HCT116 (cell line): ENCODE data around the gene LRFN2. TPM values are rescaled to one million over a fixed set of nuclear protein-coding genes. Genes with fewer than 3 reads are reported as not detected.

Experiments
- ATAC-seq: fragments of 200-7000 bp; cut with Tn5 transposase; 2 replicates; pipeline ENCODE4 v1.9.1; 2020; ENCODE audit warnings: mild to moderate bottlenecking, moderate library complexity
- BruUV-seq: library from RNA; stranded (reverse); fragments of 400-500 nt; replicated peaks from 2 replicates; lab custom pipeline; 2021; lab: Mats Ljungman, UMichigan
- CTCF ChIA-PET: fragments of 300-600 bp; sonication (Branson Sonifier 250); formaldehyde crosslinking; loops from one replicate; lab custom pipeline; 2021; ENCODE audit warnings: antibody characterized with exemption; lab: Charles Lee
- POLR2A ChIA-PET: fragments of 300-600, 350-600 bp; sonication (Branson Sonifier 250); formaldehyde crosslinking; loops from one replicate; lab custom pipeline; 2021; ENCODE audit warnings: antibody characterized with exemption; lab: Charles Lee
- RAD21 ChIA-PET, 2 experiments: fragments of 300-600 bp; sonication (Branson Sonifier 250); formaldehyde crosslinking; loops; one replicate each; lab custom pipeline; 2023; ENCODE audit warnings: low total read pairs in 2 of 2; ENCODE audit not compliant: uncharacterized antibody in 2 of 2, unreplicated experiment in 2 of 2, low non-redundant PET in 1 of 2; lab: Charles Lee
- DNase-seq: peaks from one replicate; pipeline ENCODE4 v3.0.0-alpha.2; 2010; ENCODE audit warnings: low read depth, low spot score
- H2AFZ ChIP-seq: fragments of 200-600 bp; shearing (Covaris generic), sonication (generic); 2 replicates; pipeline ENCODE4 v1.6.1; 2017; ENCODE audit warnings: low read depth, mixed run types, mixed read lengths, antibody characterized with exemption, low read length; ENCODE audit not compliant: poor library complexity, severe bottlenecking
- H3K27ac ChIP-seq: 2 replicates; pipeline ENCODE4 v1.5.1; 2012; ENCODE audit warnings: low read depth, low read length
- H3K27me3 ChIP-seq: fragments of 200-600 bp; sonication (generic); 2 replicates; pipeline ENCODE4 v1.6.1; 2016; ENCODE audit warnings: mixed run types, low read length, mixed read lengths; ENCODE audit not compliant: insufficient read depth
- H3K36me3 ChIP-seq, 2 experiments: fragments of 200-500 bp in 1 of 2; fragments of 200-600 bp in 1 of 2; sonication (Bioruptor generic) in 1 of 2; sonication (generic) in 1 of 2; 2 replicates each; pipeline versions ENCODE4 v1.5.1 to v1.6.1; 2014 to 2016; ENCODE audit warnings: low read length in 2 of 2, inconsistent platforms in 1 of 2, mixed read lengths in 1 of 2, mixed run types in 1 of 2; ENCODE audit not compliant: insufficient read depth in 2 of 2, control insufficient read depth in 1 of 2
- H3K4me1 ChIP-seq, 2 experiments: fragments of 200-600 bp in 1 of 2; sonication (generic) in 1 of 2; 2 replicates each; pipeline versions ENCODE4 v1.5.1 to v1.6.1; 2012 to 2017; ENCODE audit warnings: low read length in 2 of 2, inconsistent platforms in 1 of 2, mild to moderate bottlenecking in 1 of 2, mixed read lengths in 1 of 2, mixed run types in 1 of 2, moderate library complexity in 1 of 2; ENCODE audit not compliant: insufficient read depth in 2 of 2, control insufficient read depth in 1 of 2
- H3K4me2 ChIP-seq: fragments of 200-600 bp; sonication (generic); 2 replicates; pipeline ENCODE4 v1.6.1; 2017; ENCODE audit warnings: mixed run types, low read length, mixed read lengths
- H3K4me3 ChIP-seq, 2 experiments: fragments of 200-600 bp in 1 of 2; sonication (generic) in 1 of 2; replicated peaks in 1 of 2; 2 replicates each; pipeline ENCODE4 v1.5.1; 2011 to 2016; ENCODE audit warnings: low read length in 2 of 2, control low read depth in 1 of 2, low read depth in 1 of 2, mild to moderate bottlenecking in 1 of 2, mixed read lengths in 1 of 2, mixed run types in 1 of 2
- H3K79me2 ChIP-seq: fragments of 200-600 bp; sonication (generic); 2 replicates; pipeline ENCODE4 v1.6.1; 2017; ENCODE audit warnings: mild to moderate bottlenecking, mixed run types, low read length, moderate library complexity, mixed read lengths; ENCODE audit not compliant: insufficient read depth
- H3K9ac ChIP-seq: fragments of 200-600 bp; sonication (generic); 2 replicates; pipeline ENCODE4 v1.6.1; 2016; ENCODE audit warnings: low read length, mixed read lengths
- H3K9me2 ChIP-seq: fragments of 200-600 bp; sonication (generic), shearing (Covaris generic); 2 replicates; pipeline ENCODE4 v1.6.1; 2017; ENCODE audit warnings: mixed run types, mild to moderate bottlenecking, moderate library complexity; ENCODE audit not compliant: insufficient read depth
- H3K9me3 ChIP-seq, 2 experiments: fragments of 200-500 bp in 1 of 2; fragments of 200-600 bp in 1 of 2; sonication (Bioruptor generic) in 1 of 2; sonication (generic) in 1 of 2; 2 replicates each; pipeline ENCODE4 v1.6.1; 2014 to 2017; ENCODE audit warnings: low read length in 2 of 2, mixed read lengths in 2 of 2, inconsistent platforms in 1 of 2, low read depth in 1 of 2, mild to moderate bottlenecking in 1 of 2, mixed run types in 1 of 2, moderate library complexity in 1 of 2; ENCODE audit not compliant: control insufficient read depth in 1 of 2, insufficient read depth in 1 of 2
- H4K20me1 ChIP-seq: fragments of 200-600 bp; sonication (generic), shearing (Covaris generic); 2 replicates; pipeline ENCODE4 v1.6.1; 2017; ENCODE audit warnings: mixed run types, mild to moderate bottlenecking, moderate library complexity; ENCODE audit not compliant: insufficient read depth
- CEBPB ChIP-seq: IDR thresholded peaks from 2 replicates; pipeline ENCODE4 v1.6.1; 2012; ENCODE audit warnings: low read depth
- CTCF ChIP-seq, 3 experiments: fragments of 200-600 bp in 1 of 3; sonication (generic) in 1 of 3; IDR thresholded peaks in 2 of 3; conservative IDR thresholded peaks in 1 of 3; 2 replicates each; pipeline ENCODE4 v1.5.1; 2012 to 2017; ENCODE audit warnings: low read depth in 2 of 3, low read length in 2 of 3, antibody characterized with exemption in 1 of 3, borderline replicate concordance in 1 of 3, control low read depth in 1 of 3, mild to moderate bottlenecking in 1 of 3, mixed read lengths in 1 of 3, mixed run types in 1 of 3, moderate library complexity in 1 of 3; ENCODE audit not compliant: insufficient read depth in 1 of 3
- ELF1 ChIP-seq: IDR thresholded peaks from 2 replicates; pipeline ENCODE4 v1.6.1; 2012; ENCODE audit warnings: low read depth, borderline replicate concordance
- EZH2phosphoT487 ChIP-seq: fragments of 200-600 bp; IDR thresholded peaks from 2 replicates; pipeline ENCODE4 v1.6.1; 2018; ENCODE audit warnings: antibody characterized with exemption, borderline replicate concordance
- FOSL1 ChIP-seq: IDR thresholded peaks from 2 replicates; pipeline ENCODE4 v1.6.1; 2012; ENCODE audit warnings: low read depth
- POLR2AphosphoS5 ChIP-seq: IDR thresholded peaks from 2 replicates; pipeline ENCODE4 v1.6.1; 2011; ENCODE audit warnings: mild to moderate bottlenecking, low read depth, low read length, moderate library complexity
- SIN3A ChIP-seq: IDR thresholded peaks from 2 replicates; pipeline ENCODE4 v1.6.1; 2012; ENCODE audit warnings: low read depth
- SRF ChIP-seq: IDR thresholded peaks from 2 replicates; pipeline ENCODE4 v1.6.1; 2012; ENCODE audit warnings: low read depth
- YY1 ChIP-seq: IDR thresholded peaks from 2 replicates; pipeline ENCODE4 v1.6.1; 2011; ENCODE audit warnings: low read length, low read depth, moderate library complexity, mild to moderate bottlenecking; ENCODE audit not compliant: insufficient replicate concordance; ENCODE audit errors: extremely low read depth
- ZBTB33 ChIP-seq: IDR thresholded peaks from 2 replicates; pipeline ENCODE4 v1.6.1; 2011; ENCODE audit warnings: mild to moderate bottlenecking, low read length, moderate library complexity; ENCODE audit not compliant: insufficient replicate concordance; ENCODE audit errors: extremely low read depth
- ZNF274 ChIP-seq: fragments of 200-500 bp; sonication (Bioruptor generic); IDR thresholded peaks from 2 replicates; pipeline ENCODE4 v1.6.1; 2014; ENCODE audit warnings: mild to moderate bottlenecking, low read depth, low read length, inconsistent platforms
- intact Hi-C: fragments of 100-400 bp; cut with micrococcal nuclease; formaldehyde crosslinking; loops from 2 replicates; pipeline ENCODE4 v1.10.0; 2022
- total RNA-seq: library from RNA; stranded (reverse); gene quantifications from one replicate; pipeline ENCODE4 v1.2.1, GENCODE V29; 2021; ENCODE audit not compliant: unreplicated experiment
- TF ChIP-seq, protein P1 (sequence below): IDR thresholded peaks from 2 replicates; pipeline ENCODE4 v1.6.1; 2012

LRFN2 gene
- total RNA-seq, 1 experiment from 2014 or later: not detected

- no peak overlapping the region for H3K27ac ChIP-seq
- ChIA-PET CTCF (no interaction called here), RAD21 (no interaction called here), POLR2A (no interaction called here)
- peaks cover 81% of the 10 kb centered on the region for H3K27me3 ChIP-seq
- H2AFZ ChIP-seq: no peak overlapping the region
- no peaks in the 10 kb centered on the region for H3K79me2 ChIP-seq
- no peaks in the 10 kb centered on the region for H3K36me3 ChIP-seq
- no peaks in the 10 kb centered on the region for H3K9me3 ChIP-seq
- no TSS peak for BruUV-seq
- TF ChIP-seq EZH2phosphoT487 (no peak), ELF1 (no peak), POLR2AphosphoS5 (no peak)
- TF ChIP-seq, protein P1, sequence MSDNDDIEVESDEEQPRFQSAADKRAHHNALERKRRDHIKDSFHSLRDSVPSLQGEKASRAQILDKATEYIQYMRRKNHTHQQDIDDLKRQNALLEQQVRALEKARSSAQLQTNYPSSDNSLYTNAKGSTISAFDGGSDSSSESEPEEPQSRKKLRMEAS: no peak
- no peak for DNase-seq
- no peak overlapping the region for H3K9ac ChIP-seq
- no peak for ATAC-seq
- intact Hi-C loops: no loop called here
- no peaks in the 10 kb centered on the region for H3K9me2 ChIP-seq
- no peak overlapping the region for H3K4me2 ChIP-seq
- H4K20me1 ChIP-seq: no peaks in the 10 kb centered on the region
- H3K4me1 ChIP-seq: no peaks in the 10 kb centered on the region
- no peak overlapping the region for H3K4me3 ChIP-seq
These were observed 24.3 kb upstream of the LRFN2 start for GRCh38 chr6:40611434-40611833.

- intact Hi-C loops: no loop called here
- Histone ChIP-seq H3K4me3 (no peak overlapping the region), H3K9ac (no peak overlapping the region), H3K27me3 (peaks cover 76% of the 10 kb centered on the region), H3K9me2 (no peaks in the 10 kb centered on the region), H3K27ac (no peak overlapping the region), H3K4me2 (no peak overlapping the region), H3K4me1 (no peaks in the 10 kb centered on the region), H3K36me3 (no peaks in the 10 kb centered on the region), H4K20me1 (no peaks in the 10 kb centered on the region), H3K9me3 (no peaks in the 10 kb centered on the region), H2AFZ (no peak overlapping the region), H3K79me2 (no peaks in the 10 kb centered on the region)
- TF ChIP-seq YY1 (no peak), ZNF274 (no peak), SRF (no peak), ZBTB33 (no peak), FOSL1 (no peak), CTCF (IDR thresholded peaks at IDR 0.05 in 2 of 3, conservative IDR thresholded peaks at IDR 0.05 in 1 of 3; ENCODE audit: borderline replicate concordance in 1 of 3, insufficient read depth in 1 of 3, low read depth in 2 of 3, low read length in 2 of 3) (no peak), CEBPB (no peak), SIN3A (no peak)
- BruUV-seq: no TSS peak
- no peak for DNase-seq
- POLR2A ChIA-PET: no interaction called here
- no peak for ATAC-seq
- RAD21 ChIA-PET: no interaction called here
- CTCF ChIA-PET: no interaction called here
These were observed 23.1 kb upstream of the LRFN2 start for GRCh38 chr6:40610229-40610628.
